ENCODE measurements around the gene DARS1. TPM values are rescaled to one million over a fixed set of nuclear protein-coding genes. Genes with fewer than 3 reads are reported as not detected.

DARS1 gene
- total and polyA plus RNA-seq, 2 experiments from 2014 or later, result 115 to 148 TPM

DNA sequence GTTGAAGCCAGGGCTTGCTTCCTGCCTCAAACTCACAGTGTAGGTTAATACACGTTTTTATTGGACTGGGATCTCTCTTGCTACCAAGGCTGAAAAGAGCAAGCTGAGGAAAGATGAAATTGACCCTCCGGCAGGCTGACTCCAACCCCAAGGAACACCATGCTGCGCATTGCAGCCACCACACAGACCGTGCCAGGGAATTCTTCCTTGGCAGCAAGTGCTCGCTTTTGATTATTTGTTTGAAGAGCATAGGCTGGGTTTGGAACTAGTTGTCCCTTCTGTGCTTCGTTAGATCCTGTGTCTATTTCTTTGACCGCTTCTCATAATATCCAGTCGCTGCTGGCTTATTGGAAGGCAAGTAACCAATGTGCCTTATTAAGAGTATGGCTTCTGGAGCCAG, 34.4 kb upstream of the DARS1 start:
- H3K36me3 ChIP-seq (ENCODE audit: insufficient read depth), result no peaks in the 10 kb centered on the region
- TF ChIP-seq ZNF114 (CRISPR knock-in tag; IDR thresholded peaks at IDR 0.05) (no peak), EZH2 (IDR thresholded peaks at IDR 0.05; ENCODE audit: low read depth, unreplicated experiment) (no peak), STAT1 (IDR thresholded peaks at IDR 0.05; ENCODE audit: unreplicated experiment) (no peak), POLR2AphosphoS5 (IDR thresholded peaks at IDR 0.05; ENCODE audit: low read depth) (no peak), CREB1 (CRISPR knock-in tag; IDR thresholded peaks at IDR 0.05; ENCODE audit: low read depth) (no peak), JUNB (IDR thresholded peaks at IDR 0.05; ENCODE audit: unreplicated experiment) (no peak), NANOG (IDR thresholded peaks at IDR 0.05; ENCODE audit: borderline replicate concordance) (no peak), EZH2phosphoT487 (IDR thresholded peaks at IDR 0.05; ENCODE audit: unreplicated experiment) (no peak)
- TF ChIP-seq, protein P1, sequence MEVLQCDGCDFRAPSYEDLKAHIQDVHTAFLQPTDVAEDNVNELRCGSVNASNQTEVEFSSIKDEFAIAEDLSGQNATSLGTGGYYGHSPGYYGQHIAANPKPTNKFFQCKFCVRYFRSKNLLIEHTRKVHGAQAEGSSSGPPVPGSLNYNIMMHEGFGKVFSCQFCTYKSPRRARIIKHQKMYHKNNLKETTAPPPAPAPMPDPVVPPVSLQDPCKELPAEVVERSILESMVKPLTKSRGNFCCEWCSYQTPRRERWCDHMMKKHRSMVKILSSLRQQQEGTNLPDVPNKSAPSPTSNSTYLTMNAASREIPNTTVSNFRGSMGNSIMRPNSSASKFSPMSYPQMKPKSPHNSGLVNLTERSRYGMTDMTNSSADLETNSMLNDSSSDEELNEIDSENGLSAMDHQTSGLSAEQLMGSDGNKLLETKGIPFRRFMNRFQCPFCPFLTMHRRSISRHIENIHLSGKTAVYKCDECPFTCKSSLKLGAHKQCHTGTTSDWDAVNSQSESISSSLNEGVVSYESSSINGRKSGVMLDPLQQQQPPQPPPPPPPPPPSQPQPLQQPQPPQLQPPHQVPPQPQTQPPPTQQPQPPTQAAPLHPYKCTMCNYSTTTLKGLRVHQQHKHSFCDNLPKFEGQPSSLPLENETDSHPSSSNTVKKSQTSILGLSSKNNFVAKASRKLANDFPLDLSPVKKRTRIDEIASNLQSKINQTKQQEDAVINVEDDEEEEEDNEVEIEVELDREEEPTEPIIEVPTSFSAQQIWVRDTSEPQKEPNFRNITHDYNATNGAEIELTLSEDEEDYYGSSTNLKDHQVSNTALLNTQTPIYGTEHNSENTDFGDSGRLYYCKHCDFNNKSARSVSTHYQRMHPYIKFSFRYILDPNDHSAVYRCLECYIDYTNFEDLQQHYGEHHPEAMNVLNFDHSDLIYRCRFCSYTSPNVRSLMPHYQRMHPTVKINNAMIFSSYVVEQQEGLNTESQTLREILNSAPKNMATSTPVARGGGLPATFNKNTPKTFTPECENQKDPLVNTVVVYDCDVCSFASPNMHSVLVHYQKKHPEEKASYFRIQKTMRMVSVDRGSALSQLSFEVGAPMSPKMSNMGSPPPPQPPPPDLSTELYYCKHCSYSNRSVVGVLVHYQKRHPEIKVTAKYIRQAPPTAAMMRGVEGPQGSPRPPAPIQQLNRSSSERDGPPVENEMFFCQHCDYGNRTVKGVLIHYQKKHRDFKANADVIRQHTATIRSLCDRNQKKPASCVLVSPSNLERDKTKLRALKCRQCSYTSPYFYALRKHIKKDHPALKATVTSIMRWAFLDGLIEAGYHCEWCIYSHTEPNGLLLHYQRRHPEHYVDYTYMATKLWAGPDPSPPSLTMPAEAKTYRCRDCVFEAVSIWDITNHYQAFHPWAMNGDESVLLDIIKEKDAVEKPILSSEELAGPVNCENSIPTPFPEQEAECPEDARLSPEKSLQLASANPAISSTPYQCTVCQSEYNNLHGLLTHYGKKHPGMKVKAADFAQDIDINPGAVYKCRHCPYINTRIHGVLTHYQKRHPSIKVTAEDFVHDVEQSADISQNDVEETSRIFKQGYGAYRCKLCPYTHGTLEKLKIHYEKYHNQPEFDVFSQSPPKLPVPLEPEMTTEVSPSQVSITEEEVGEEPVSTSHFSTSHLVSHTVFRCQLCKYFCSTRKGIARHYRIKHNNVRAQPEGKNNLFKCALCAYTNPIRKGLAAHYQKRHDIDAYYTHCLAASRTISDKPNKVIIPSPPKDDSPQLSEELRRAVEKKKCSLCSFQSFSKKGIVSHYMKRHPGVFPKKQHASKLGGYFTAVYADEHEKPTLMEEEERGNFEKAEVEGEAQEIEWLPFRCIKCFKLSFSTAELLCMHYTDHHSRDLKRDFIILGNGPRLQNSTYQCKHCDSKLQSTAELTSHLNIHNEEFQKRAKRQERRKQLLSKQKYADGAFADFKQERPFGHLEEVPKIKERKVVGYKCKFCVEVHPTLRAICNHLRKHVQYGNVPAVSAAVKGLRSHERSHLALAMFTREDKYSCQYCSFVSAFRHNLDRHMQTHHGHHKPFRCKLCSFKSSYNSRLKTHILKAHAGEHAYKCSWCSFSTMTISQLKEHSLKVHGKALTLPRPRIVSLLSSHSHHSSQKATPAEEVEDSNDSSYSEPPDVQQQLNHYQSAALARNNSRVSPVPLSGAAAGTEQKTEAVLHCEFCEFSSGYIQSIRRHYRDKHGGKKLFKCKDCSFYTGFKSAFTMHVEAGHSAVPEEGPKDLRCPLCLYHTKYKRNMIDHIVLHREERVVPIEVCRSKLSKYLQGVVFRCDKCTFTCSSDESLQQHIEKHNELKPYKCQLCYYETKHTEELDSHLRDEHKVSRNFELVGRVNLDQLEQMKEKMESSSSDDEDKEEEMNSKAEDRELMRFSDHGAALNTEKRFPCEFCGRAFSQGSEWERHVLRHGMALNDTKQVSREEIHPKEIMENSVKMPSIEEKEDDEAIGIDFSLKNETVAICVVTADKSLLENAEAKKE (CRISPR knock-in tag; IDR thresholded peaks at IDR 0.05), result no peak
- TF ChIP-seq, protein P2, sequence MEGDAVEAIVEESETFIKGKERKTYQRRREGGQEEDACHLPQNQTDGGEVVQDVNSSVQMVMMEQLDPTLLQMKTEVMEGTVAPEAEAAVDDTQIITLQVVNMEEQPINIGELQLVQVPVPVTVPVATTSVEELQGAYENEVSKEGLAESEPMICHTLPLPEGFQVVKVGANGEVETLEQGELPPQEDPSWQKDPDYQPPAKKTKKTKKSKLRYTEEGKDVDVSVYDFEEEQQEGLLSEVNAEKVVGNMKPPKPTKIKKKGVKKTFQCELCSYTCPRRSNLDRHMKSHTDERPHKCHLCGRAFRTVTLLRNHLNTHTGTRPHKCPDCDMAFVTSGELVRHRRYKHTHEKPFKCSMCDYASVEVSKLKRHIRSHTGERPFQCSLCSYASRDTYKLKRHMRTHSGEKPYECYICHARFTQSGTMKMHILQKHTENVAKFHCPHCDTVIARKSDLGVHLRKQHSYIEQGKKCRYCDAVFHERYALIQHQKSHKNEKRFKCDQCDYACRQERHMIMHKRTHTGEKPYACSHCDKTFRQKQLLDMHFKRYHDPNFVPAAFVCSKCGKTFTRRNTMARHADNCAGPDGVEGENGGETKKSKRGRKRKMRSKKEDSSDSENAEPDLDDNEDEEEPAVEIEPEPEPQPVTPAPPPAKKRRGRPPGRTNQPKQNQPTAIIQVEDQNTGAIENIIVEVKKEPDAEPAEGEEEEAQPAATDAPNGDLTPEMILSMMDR (conservative IDR thresholded peaks at IDR 0.05; ENCODE audit: low read depth in 2 of 2), result no peak
- H3K27me3 ChIP-seq (ENCODE audit: insufficient read depth), result no peaks in the 10 kb centered on the region
- no peaks in the 10 kb centered on the region for H3K36me3 Mint-ChIP-seq (ENCODE audit: low read depth)
- no peak overlapping the region for H3K4me3 ChIP-seq
- no peaks in the 10 kb centered on the region for H3K4me1 ChIP-seq (ENCODE audit: insufficient read depth)
- no peaks in the 10 kb centered on the region for H4K20me1 ChIP-seq (replicated peaks; ENCODE audit: insufficient read depth)
- ATAC-seq, result no peak
- H2AFZ ChIP-seq, result peak overlapping the region; percentile 70; the same call in 1 of the 2 replicates
- H3K9me3 Mint-ChIP-seq, result no peaks in the 10 kb centered on the region
- H3K27me3 Mint-ChIP-seq (ENCODE audit: insufficient read depth, low read depth, poor library complexity), result peaks cover 2% of the 10 kb centered on the region
- H3F3A ChIP-seq (replicated peaks; ENCODE audit: low read depth), result no peaks in the 10 kb centered on the region
- H3K9me2 ChIP-seq (ENCODE audit: insufficient read depth), result no peaks in the 10 kb centered on the region
- H3K4me1 Mint-ChIP-seq, result peaks cover 6% of the 10 kb centered on the region
- no peak overlapping the region for H3K4me2 ChIP-seq
- no peak for DNase-seq (ENCODE audit: low spot score)
- no peak overlapping the region for H3K27ac ChIP-seq (ENCODE audit: low read depth)
- no peak overlapping the region for H3K4me3 Mint-ChIP-seq
- H3K79me2 ChIP-seq (replicated peaks; ENCODE audit: insufficient read depth), result no peaks in the 10 kb centered on the region
- no peak overlapping the region for H3K27ac Mint-ChIP-seq

Data from GM23338 (cell line).